Fibroblast of skin of back (primary cell): ENCODE results near the gene WDR76.
A peak's percentile ranks its signal among the peaks of the same experiment; 100 is the strongest.

ENCODE experiments used
- DNase-seq: peaks from one replicate; pipeline ENCODE4 v3.0.0-alpha.2; 2013

The WDR76 gene

DNA sequence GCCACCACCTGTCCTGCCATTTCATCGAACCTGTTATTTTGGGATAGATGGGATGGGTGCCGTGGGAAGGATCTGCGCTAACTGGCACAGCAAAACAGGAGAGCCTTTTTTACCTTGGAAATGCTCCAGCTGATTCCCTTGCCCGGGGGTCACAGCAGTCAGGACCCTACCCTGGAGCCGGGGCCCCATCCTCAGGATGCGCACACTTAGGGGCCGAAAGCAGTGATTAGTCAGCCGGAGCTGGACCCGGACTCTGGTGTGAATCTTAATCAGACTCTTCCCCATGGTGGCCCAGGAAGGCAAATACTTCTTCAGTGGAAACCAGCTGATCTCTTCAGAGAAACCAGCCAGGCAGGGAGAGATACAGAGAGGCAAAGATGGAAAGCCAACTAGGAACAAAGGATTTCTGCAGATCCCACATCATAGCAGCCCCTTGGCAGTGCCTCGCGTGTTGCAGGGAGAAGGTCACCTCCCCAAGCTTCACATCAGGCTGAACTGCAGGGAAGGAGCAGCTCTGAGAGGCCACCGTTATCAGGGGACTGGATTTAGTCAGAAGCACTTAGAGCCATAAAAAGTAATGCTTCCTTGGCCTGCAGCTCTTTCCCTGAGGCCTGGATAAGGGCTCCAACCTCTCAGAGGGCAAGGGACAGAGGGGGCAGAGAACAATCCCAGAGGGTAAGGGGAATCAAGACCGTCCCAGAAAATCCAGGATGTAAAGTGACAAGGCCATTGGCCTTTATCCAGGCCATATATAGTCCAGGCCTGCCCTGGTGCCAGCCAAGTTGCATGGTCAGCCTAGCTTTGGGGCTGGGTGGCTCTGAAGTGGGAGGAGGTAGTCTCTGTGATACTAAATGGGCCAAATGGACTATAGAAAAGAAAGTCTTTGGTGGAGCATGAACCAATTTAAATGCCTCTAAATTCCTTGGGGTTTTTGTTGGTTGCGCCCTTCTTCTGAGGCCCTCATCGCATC is 52.9 kb downstream of the WDR76 start:
- no peak for DNase-seq

DNA sequence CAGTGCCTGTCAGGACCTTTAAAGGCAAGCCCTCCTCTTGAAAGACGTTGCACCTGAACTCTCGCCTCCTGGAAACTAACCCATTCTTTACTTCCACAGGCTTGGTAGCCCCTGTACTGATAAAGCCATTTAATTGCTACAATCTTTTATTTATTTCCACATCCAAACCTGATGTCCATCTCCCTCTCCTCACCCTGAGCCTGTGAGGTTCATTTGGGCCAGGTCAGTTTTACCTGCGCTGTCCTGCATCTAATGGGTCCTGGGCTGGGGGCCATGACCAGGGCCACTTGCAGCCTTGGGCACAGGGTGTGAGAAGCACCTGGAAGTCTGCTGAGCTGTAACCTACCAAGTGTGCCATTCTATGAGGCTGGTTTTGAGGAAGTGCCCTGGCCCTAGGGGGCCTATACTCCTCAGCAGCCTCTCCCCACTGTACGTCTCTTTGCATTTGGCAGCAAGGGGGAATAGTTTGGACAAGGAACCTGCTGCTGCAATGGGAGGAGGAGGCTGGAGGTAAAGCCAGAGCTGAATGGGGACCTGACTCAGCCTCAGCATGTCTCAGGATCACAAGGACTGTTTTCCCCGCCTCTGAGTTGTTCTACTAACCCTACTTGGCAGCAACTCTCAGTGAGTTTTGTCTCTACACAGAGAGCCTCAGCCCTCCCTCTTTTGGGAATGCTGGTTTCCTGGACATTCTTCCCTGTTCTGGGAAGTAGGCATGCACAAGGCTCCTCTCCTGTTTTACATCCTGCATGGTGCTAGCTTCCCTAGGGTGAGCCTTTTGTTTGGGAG is 53.8 kb downstream of the WDR76 start:
- no peak for DNase-seq

GRCh38 chr15:43881245-43881644 is 54.4 kb downstream of the WDR76 start:
- no peak for DNase-seq

GRCh38 chr15:43881944-43882343 is 55.1 kb downstream of the WDR76 start:
- DNase-seq: no peak

DNA sequence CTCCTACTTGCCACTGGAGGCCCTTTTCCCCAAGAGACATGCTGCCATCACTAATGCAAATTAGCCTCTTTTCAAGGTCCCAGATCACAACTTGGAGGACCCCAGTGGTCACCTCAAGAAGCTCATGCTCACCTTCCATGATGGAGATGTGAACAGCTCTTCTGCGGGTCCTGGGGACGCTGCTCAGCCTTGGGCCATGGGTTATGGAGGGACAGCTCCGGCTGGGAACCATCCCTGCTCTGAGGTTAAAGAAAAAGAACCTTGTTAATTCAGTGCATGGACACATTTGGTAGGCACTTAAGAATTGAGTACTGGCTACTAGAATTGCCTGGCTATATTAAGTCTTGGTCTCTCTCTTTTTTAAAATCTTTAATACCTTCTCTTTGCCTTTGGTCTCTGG is 56.8 kb downstream of the WDR76 start:
- DNase-seq: no peak

- no peak for DNase-seq
Measured at GRCh38 chr15:43886558-43886957, 59.8 kb downstream of the WDR76 start.

DNA sequence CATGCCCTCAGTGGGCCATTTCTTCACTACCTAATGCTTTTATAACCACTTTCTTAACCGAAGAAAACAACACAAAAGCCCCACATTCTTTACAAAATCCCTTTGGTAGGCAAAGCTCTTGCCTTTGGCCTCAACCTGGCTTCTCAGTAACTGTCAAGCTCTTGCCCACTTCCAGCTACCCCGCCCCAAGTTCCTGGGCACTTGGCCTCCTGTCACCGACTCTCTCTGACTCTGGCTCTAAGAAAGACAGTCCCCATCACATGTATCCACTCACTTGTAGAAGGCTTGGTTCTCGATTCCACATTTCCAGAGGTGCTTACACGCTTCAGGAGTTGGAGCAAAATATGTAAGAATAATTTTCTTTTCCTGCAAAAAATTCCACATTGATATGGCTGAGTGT is 61.1 kb downstream of the WDR76 start:
- DNase-seq: no peak

GRCh38 chr15:43889042-43889441 is 62.2 kb downstream of the WDR76 start:
- DNase-seq: no peak

DNA sequence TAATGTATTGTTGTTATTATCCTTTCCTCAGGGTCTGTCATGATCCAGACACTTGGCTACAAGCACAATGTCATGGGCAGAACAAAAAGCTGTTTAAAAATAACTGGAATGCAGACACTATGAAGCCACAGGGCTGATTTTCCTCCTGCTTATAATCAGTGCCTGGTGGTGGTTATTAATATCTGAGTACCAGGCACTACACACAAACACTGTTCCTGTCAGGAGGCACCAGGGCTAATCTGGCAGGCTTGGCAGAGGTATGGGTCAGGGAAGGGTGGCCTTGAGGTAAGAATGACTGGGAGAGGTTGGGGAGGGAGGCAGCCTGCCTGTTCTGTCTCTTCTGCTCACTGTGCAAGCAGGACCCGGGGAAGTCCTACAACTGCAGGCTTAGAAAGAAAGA is 67.2 kb downstream of the WDR76 start:
- no peak for DNase-seq

DNA sequence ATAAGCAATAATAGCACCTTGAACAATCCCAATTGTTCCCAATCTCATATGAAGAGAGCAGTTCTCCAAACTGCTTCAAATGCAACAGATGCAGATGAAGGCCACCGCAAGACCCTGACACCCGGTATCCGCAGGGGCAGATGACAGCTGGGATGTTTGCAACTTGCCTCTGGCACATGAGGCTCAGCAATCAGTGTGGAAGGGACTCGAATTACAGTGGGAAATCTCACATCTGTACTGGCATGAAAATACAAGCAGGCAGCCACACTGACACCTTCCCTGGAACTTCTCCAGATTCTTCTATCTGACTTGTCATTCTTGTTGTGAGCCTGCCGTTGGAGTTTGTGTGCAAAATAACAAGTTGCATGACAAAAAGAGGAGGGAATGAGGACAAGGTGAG is 68.8 kb downstream of the WDR76 start:
- no peak for DNase-seq

- no peak for DNase-seq
Measured at GRCh38 chr15:43896543-43896942, 69.7 kb downstream of the WDR76 start.

GRCh38 chr15:43898891-43899290 is 72.1 kb downstream of the WDR76 start:
- DNase-seq: no peak

DNA sequence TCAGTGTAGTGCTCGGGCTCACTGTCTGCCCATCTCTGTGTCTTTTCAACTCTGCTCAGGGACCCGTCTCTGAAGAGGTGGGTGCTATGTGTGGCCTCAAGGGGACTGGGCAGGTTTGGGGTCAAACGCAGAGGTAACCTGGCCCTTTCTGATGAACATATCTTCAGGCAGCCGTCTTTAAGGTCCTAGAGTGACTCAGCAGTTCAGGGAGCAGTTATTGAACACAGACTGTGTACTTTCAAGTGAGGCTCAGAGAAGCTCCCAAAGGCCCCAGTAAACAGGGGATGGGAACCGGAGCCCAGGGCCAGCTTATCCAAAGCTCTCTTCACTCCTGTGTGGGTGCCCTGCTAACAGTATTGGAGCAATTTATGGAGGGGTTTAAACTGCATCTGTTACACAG is 73.1 kb downstream of the WDR76 start:
- DNase-seq: no peak

GRCh38 chr15:43900996-43901395 is 74.2 kb downstream of the WDR76 start:
- DNase-seq: no peak

DNA sequence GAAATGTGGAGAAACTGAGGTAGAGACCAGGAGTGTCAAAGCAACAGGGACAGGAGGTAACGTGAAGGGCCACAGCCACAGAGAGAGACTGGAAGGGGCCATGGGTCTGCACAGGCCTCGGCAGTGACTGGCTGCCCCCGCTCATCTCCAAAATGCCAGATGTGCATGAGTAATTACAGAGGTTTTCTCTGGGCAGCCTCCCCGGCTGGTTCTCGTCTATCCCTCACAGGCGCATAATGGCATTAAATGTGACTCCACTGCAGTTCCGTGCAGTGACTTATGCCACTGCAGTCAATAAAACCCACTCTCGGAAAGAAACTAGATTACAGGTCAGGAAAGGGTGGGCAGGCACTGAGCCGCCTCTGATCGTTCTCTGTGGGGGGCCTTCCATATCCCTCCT is 74.7 kb downstream of the WDR76 start:
- DNase-seq: no peak

DNA sequence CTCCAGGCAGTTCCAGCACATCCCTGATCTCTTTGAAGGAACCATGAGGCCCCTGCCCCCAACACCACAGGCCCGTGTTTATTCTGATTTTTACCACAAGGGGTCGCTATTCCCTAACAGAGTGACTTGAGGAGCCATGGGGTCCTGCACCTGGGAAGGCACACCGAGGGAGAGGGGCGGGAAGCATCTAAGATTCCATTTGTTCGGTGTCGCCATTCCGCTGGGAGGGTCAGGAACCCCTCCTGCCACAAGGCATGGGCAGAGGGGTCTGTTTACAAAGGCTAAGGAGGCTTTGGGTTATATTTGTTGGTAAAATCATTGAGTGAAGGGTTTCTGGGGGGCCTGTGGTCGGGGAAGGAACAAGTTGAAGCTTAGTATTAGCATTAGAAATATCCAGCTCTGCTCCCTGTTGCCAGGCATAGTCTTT is 77.1 kb downstream of the WDR76 start:
- DNase-seq: peak; percentile 64

GRCh38 chr15:43905755-43906154 is 79.0 kb downstream of the WDR76 start:
- no peak for DNase-seq

GRCh38 chr15:43908516-43909050 is 81.8 kb downstream of the WDR76 start:
- no peak for DNase-seq

- DNase-seq: peak; percentile 98
Measured at GRCh38 chr15:43911235-43911781, 84.5 kb downstream of the WDR76 start.

GRCh38 chr15:43912208-43912607 is 85.4 kb downstream of the WDR76 start:
- no peak for DNase-seq

GRCh38 chr15:43913026-43913780 is 86.4 kb downstream of the WDR76 start:
- DNase-seq: peak; percentile 100

GRCh38 chr15:43913941-43914340 is 87.1 kb downstream of the WDR76 start:
- DNase-seq: no peak
